T-helper 2 cell treated with Interferon-gamma antibody and Interleukin-4, amounts not matched to agents 5 μg/mL and 100 μg/mL, for 36 hours (primary cell): ENCODE results near the gene SYDE2.

Source experiments
- DNase-seq: peaks from one replicate; pipeline ENCODE4 v3.0.0; 2021; ENCODE audit warnings: low spot score
- H3K27ac Mint-ChIP-seq: one replicate; pipeline ENCODE4 v1.8.0; 2021; ENCODE audit warnings: mild to moderate bottlenecking, mixed read lengths
- H3K27me3 Mint-ChIP-seq: one replicate; pipeline ENCODE4 v1.8.0; 2021; ENCODE audit warnings: low read depth, mixed read lengths
- H3K36me3 Mint-ChIP-seq: one replicate; pipeline ENCODE4 v1.8.0; 2021; ENCODE audit warnings: low read depth, mixed read lengths
- H3K4me1 Mint-ChIP-seq: one replicate; pipeline ENCODE4 v1.8.0; 2021; ENCODE audit warnings: low read depth, mixed read lengths
- H3K4me3 Mint-ChIP-seq: one replicate; pipeline ENCODE4 v1.8.0; 2022; ENCODE audit warnings: mild to moderate bottlenecking, moderate library complexity, mixed read lengths
- H3K9me3 Mint-ChIP-seq: one replicate; pipeline ENCODE4 v1.8.0; 2021; ENCODE audit warnings: mixed read lengths

The SYDE2 gene

DNA sequence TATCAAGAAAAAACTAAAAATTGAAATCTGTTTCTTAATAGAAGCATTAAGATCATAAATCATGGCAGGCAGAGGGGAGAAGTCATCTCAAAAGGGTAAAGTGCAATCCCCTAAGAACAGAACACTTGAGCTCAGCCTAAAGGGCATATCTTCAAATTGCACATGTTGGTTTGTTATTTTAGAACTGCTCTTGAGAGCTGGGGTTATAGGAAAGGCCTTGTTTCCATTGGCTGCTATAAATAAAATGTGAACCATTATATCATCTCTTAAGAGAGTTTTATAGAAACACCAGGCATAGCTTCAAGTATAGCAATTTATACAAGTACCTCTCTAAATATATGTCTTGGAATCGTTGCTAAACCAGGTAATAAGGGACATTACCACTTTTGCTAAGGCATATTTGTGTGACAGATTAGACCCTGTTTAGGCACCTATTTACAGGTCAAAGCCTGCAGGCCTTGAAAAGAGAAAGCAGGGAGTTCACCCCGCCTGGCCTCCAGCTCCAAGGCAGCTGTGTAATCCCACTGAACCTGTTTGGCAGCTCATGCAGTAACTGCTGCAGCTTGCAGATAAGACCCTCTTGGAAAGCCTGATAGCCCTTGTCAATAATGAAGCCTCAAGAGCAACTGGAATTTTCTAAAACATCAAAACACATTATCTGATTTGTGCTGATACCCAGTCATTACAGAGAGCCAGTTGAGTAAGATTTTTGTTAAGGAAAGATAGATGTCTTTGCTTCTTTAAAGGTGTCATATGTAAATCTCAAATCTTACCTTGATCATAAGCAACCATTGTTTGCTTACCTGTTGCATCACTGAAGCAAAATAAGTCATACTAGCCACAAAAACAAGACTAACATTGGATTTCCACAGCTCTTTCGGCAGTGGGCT, 24.2 kb upstream of the SYDE2 start:
- no peak overlapping the region for H3K4me3 Mint-ChIP-seq

DNA sequence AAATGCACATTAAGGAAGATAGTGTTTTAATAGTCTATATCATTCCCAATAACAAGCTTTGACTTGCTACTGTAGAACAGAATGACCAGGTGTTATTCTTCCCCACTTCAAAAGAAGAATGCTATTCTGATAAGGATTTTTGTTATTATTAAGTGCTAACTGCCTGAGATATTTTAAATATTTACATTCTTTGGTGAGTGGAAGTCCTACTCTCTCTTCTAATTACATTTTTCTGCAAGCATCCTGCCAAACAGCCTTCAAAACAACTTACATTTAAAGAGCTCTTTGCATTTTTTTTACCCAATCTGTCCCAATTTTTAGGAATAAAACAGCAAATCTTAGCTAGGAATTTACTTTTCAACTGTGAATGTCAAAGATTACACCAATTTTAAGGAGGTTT, 23.5 kb upstream of the SYDE2 start:
- H3K4me3 Mint-ChIP-seq = no peak overlapping the region
- H3K9me3 Mint-ChIP-seq = no peaks in the 10 kb centered on the region
- DNase-seq = no peak
- H3K27ac Mint-ChIP-seq = no peak overlapping the region
- H3K36me3 Mint-ChIP-seq = no peaks in the 10 kb centered on the region
- no peaks in the 10 kb centered on the region for H3K4me1 Mint-ChIP-seq
- peaks cover 26% of the 10 kb centered on the region for H3K27me3 Mint-ChIP-seq

More for the DNA sequence above, 24.2 kb upstream of the SYDE2 start:
- peaks cover 26% of the 10 kb centered on the region for H3K27me3 Mint-ChIP-seq
- H3K9me3 Mint-ChIP-seq = no peaks in the 10 kb centered on the region
- no peak overlapping the region for H3K27ac Mint-ChIP-seq
- H3K4me1 Mint-ChIP-seq = no peaks in the 10 kb centered on the region
- H3K36me3 Mint-ChIP-seq = no peaks in the 10 kb centered on the region
- DNase-seq = no peak

DNA sequence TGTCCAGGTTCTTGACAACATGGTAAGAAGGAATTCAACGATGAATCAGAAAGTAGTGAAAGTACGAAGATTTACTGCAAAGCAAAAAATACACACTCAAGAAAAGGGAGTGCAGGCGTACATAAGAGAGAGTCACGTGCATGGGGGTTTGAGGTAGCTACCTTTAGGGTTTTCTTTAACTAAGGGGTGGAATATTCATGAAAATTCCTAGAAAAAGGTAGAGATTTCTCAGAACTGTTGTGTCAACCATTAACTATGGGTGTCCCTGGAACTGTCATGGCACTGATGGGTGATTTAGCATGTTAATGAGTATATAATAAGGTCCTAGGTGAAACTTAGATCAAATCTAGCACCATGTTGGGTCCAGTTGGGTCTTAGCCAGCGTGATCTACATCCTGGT, 22.5 kb upstream of the SYDE2 start:
- H3K9me3 Mint-ChIP-seq = no peaks in the 10 kb centered on the region

DNA sequence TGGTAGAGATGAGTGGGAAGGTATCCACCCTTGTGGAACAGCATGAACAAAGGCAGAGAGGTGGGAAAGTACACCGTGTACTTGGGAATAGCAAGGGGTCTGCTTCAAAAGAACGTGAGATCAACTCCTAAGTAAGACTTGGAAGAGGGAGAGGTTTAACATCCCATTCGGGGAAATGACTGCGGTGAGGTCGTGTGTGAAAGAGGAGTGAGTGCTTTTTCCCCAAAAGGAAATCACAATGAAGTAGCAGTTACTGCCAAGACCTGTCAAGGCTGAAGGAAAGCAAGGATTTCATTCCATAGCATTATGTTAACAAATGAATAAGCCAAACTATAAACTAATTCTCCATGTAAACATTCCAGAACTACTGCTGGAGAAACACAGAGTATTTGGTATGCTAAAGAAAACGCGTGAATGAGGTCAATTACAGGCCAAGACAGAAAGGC, 20.0 kb upstream of the SYDE2 start:
- no peaks in the 10 kb centered on the region for H3K4me1 Mint-ChIP-seq
- no peaks in the 10 kb centered on the region for H3K9me3 Mint-ChIP-seq
- no peaks in the 10 kb centered on the region for H3K36me3 Mint-ChIP-seq
- no peak overlapping the region for H3K27ac Mint-ChIP-seq
- H3K27me3 Mint-ChIP-seq = peaks cover 42% of the 10 kb centered on the region
- no peak overlapping the region for H3K4me3 Mint-ChIP-seq
- DNase-seq = no peak

More for the DNA sequence above, 22.5 kb upstream of the SYDE2 start:
- Mint-ChIP-seq H3K4me1 (no peaks in the 10 kb centered on the region), H3K27ac (no peak overlapping the region), H3K4me3 (no peak overlapping the region), H3K27me3 (peaks cover 31% of the 10 kb centered on the region), H3K36me3 (no peaks in the 10 kb centered on the region)
- DNase-seq = no peak

DNA sequence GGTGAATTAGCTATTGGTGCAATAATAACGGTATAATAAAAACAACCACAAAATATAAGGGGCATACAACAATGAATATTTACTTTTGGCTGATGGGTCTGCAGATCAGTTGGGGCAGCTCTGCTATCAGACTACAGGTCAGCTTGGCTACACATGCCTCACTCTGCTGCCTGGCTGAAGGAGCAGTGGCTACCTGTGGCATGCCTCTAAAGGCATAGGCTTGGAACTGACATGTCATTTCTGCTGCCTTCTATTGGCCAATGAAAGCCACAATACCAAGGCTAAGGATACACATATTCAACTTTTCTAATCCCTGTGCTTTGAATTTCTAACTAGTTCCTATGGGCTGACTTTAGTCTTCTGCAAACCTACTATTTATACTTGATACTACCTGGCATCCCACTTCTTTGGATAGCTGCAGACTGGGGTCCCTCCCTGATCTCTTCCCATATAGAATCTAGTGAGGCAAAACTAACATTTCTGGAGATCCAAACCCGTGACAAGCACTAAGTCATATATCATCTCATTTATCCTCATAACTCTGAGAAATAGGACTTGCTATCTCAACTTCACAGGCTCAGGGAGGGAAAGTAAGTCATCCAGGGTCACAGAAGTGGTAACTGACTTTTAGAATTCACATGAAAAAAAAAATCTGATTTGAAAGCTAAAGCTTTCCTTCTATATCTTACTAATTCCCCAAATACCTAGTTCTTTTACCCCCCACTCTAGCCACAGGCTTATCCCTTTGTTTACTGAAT, 19.2 kb upstream of the SYDE2 start:
- Mint-ChIP-seq H3K4me1 (no peaks in the 10 kb centered on the region), H3K36me3 (no peaks in the 10 kb centered on the region), H3K9me3 (no peaks in the 10 kb centered on the region), H3K27ac (no peak overlapping the region), H3K27me3 (peaks cover 43% of the 10 kb centered on the region), H3K4me3 (no peak overlapping the region)
- no peak for DNase-seq

DNA sequence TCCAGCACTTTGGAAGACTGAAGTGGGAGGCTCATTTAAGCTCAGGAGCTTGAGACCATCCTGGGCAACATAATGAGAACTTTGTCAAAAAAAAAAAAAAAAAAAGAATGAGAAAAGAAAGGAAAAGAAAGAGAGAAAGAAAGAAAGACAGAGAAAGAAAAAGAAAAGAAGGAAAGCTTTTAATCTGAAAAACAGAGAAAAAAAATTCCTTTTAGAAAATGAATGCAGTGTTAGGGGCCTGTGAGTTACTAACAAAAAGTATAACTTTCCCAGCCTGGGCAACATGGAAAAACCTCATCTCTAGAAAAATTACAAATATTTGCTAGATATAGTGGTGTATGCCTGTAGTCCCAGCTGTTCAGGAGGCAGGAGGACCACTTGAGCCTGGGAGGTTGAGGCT, 15.9 kb upstream of the SYDE2 start:
- no peak overlapping the region for H3K4me3 Mint-ChIP-seq
- peaks cover 46% of the 10 kb centered on the region for H3K27me3 Mint-ChIP-seq
- DNase-seq = no peak
- H3K27ac Mint-ChIP-seq = no peak overlapping the region
- H3K36me3 Mint-ChIP-seq = no peaks in the 10 kb centered on the region
- H3K9me3 Mint-ChIP-seq = no peaks in the 10 kb centered on the region
- H3K4me1 Mint-ChIP-seq = no peaks in the 10 kb centered on the region

DNA sequence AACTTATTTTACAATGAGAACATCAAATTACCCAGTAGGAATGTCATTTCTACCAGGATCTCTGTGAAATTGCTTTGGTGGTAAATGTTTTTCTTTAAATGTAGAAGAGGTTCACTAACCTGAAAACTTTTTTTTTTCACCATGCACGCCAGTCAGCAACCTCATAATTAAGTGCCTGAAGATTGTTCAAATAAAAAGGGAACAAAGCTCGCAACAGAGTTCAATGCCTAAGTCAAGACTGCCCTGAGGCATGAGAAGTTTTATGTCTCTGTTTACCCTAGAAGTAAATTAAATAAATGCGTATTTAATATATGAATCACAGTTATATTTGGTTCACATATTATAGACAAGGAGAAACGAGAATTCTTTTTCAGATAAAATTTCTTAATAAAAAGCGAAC, 13.8 kb upstream of the SYDE2 start:
- H3K36me3 Mint-ChIP-seq = no peaks in the 10 kb centered on the region
- no peak for DNase-seq
- no peak overlapping the region for H3K27ac Mint-ChIP-seq
- H3K27me3 Mint-ChIP-seq = peaks cover 53% of the 10 kb centered on the region
- no peak overlapping the region for H3K4me3 Mint-ChIP-seq
- H3K4me1 Mint-ChIP-seq = no peaks in the 10 kb centered on the region
- H3K9me3 Mint-ChIP-seq = no peaks in the 10 kb centered on the region

DNA sequence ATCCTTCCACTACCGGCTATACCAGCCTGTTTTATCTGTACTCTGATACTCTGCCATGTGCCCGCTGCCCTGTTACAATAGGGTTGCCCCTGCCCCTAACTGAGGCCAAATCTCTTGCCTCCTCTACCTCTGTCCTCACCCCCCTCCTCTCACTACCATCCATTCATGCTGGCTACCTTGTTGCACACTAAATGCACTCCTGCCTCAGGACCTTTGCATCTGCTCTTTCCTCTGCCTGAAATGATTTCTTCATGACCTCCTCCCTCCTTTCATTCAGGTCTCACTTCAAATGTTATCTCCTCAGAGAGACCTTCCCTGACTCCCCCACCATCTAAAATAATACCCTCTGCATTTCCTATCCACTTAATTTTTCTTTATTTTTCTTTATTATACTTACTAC, 7.7 kb upstream of the SYDE2 start:
- H3K4me1 Mint-ChIP-seq = no peaks in the 10 kb centered on the region
- no peaks in the 10 kb centered on the region for H3K36me3 Mint-ChIP-seq
- H3K27ac Mint-ChIP-seq = no peak overlapping the region
- no peaks in the 10 kb centered on the region for H3K9me3 Mint-ChIP-seq
- peaks cover 47% of the 10 kb centered on the region for H3K27me3 Mint-ChIP-seq
- H3K4me3 Mint-ChIP-seq = no peak overlapping the region
- no peak for DNase-seq

DNA sequence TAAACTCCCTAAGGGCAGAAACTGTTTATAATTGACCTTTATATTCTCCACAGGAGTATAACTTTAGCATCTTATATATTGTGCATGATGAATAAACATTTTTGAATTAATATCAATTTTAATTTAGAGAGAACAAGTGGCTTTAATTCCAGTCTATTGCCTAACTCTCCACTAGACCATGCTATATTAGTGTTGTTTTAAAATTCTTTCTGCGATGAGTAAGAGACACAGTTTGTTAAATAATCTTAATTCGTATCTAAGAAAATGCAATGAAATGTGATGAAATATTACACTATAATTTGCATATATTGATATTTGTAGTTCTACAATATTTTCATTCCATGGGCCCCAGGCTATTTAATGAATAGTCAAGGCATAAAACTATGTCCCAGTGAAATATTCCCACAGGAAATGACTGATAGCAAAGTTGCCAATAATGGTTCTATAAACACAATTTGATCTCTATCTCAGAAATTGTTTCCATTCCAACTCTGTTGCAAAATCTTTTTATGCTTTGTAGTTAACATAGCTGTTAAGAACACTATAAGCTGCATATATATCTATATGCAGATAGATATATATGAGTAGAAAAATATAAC, 2.9 kb upstream of the SYDE2 start:
- Mint-ChIP-seq H3K9me3 (no peaks in the 10 kb centered on the region), H3K36me3 (no peaks in the 10 kb centered on the region), H3K27ac (no peak overlapping the region), H3K4me1 (peaks cover 19% of the 10 kb centered on the region), H3K4me3 (no peak overlapping the region), H3K27me3 (peaks cover 51% of the 10 kb centered on the region)
- DNase-seq = no peak

DNA sequence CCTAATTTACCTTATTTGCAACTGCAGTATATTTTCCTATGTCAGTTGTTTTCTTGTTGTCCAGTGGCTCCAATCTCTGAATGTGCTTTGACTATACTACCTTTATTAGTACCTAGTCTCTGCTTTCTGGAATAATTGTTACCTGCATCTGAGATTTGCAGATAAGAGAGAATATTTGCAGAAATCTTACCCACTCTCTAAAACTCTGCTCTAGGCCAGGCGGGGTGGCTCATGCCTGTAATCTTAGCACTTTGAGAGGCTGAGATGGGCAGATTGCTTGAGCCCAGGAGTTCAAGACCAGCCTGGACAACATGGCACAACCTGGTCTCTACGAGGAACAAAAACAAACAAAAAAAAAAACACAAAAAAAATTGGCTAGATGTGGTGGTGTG, 2.0 kb upstream of the SYDE2 start:
- Mint-ChIP-seq H3K9me3 (no peaks in the 10 kb centered on the region), H3K4me1 (peaks cover 21% of the 10 kb centered on the region), H3K27me3 (peaks cover 43% of the 10 kb centered on the region), H3K27ac (no peak overlapping the region), H3K36me3 (no peaks in the 10 kb centered on the region), H3K4me3 (no peak overlapping the region)
- no peak for DNase-seq

DNA sequence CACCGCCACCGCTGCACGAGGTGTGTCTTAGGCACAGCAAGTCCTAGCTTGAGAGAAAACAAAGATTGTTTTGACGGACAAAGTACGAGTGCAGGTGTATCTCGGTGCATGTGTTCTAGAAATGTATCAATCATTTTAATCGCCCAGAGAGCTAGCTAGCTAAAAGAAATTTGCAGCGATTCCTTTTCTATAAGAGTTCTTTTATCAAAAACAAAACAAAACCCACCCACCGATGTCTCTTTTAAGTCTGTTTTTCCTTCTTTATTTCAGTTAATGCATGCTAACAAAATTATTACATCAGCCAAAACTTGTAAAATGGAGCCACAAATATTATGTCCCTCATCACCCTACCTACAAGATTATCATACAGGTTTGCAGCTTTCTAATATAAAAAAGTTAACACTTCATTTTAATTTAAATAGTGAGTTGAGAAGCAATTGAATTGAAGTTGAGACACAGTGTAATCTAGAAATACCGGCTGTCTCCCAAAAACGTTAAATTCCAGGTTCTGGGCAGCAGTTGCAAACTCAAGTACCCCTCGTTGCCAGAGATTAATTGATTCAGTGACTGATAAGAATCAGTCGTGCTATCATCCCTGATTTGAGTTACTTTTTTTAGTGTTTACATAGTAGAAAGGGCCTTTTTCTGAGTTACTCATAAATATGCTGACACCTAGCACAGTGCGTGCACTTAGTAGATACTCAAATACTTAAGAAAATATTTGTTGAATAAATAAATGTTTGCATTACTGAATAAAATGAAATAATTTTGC, 1.5 kb upstream of the SYDE2 start:
- no peak for DNase-seq
- H3K4me3 Mint-ChIP-seq = peak overlapping the region; percentile 94
- peaks cover 21% of the 10 kb centered on the region for H3K4me1 Mint-ChIP-seq
- no peaks in the 10 kb centered on the region for H3K36me3 Mint-ChIP-seq
- H3K27ac Mint-ChIP-seq = peak overlapping the region; percentile 92
- peaks cover 38% of the 10 kb centered on the region for H3K27me3 Mint-ChIP-seq
- no peaks in the 10 kb centered on the region for H3K9me3 Mint-ChIP-seq

DNA sequence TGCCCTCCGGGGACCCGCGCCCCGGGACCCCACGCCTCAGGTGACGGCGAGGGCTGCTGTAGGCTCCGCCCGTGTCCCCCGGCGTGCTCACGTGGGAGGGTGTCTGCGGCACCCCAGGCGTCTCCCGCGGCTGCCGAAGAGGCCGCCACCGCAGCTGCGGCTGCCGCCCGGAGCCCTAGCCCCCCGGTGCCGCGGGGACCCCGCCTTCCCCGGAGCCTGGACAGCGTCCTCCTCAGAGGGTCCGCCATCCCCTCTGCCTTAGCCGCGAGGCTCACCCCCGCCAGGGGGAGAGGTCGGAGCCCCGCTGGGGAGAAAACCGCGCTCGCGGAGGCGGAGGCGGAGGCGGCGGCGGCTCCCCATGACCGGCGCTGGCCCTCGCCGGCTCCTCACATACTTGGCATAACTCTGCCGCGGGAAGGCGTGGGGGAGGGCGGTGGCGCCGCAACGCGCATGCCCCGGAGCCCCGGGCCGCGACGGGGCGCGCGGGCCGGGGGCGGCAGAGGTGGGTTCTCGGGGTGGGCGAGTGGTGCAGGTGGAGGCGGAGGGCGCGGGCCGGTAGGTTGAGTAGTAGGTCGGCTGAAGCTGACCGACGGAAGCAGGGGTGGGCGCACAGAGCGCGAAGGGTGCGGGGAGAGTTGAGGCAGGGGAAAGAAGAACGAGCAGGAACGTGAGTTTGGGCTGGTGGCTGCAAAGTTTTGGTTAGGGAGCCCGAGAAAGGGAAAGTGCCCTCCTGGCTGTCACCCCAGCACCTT, 700 bp upstream of the SYDE2 start:
- Mint-ChIP-seq H3K27me3 (peaks cover 32% of the 10 kb centered on the region), H3K27ac (peak overlapping the region; percentile 92), H3K9me3 (no peaks in the 10 kb centered on the region), H3K4me3 (peak overlapping the region; percentile 94), H3K4me1 (peaks cover 21% of the 10 kb centered on the region), H3K36me3 (no peaks in the 10 kb centered on the region)
- peak; percentile 66 for DNase-seq
